GM12878 (cell line): ENCODE results near the gene EHD1. TPM values are rescaled to one million over a fixed set of nuclear protein-coding genes. Genes with fewer than 3 reads are reported as not detected.

Source experiments
- ATAC-seq: fragments of 200-7000 bp; cut with Tn5 transposase; 3 replicates; pipeline ENCODE4 v1.9.1; 2020; ENCODE audit warnings: mild to moderate bottlenecking, moderate library complexity
- BruUV-seq: library from RNA; stranded (reverse); fragments of 400-500 nt; replicated peaks from 2 replicates; lab custom pipeline; 2021; lab: Mats Ljungman, UMichigan
- CTCF ChIA-PET: fragments of 300-600 bp; sonication (Branson Sonifier 250); formaldehyde crosslinking; extraction: SDS; loops from one replicate; lab custom pipeline; 2021; ENCODE audit warnings: inconsistent platforms; lab: Yijun Ruan, JAX
- POLR2A ChIA-PET: fragments of 350-600 bp; formaldehyde crosslinking; extraction: SDS; loops from one replicate; lab custom pipeline; 2021; ENCODE audit warnings: inconsistent platforms; lab: Charles Lee
- RAD21 ChIA-PET: fragments of 300-600 bp; sonication (Branson Sonifier 250); formaldehyde crosslinking; loops from one replicate; lab custom pipeline; 2023; ENCODE audit warnings: antibody characterized with exemption; ENCODE audit not compliant: unreplicated experiment; lab: Charles Lee
- SMC1A ChIA-PET: fragments of 300-600 bp; sonication (Branson Sonifier 250); formaldehyde crosslinking; loops from one replicate; lab custom pipeline; 2023; ENCODE audit not compliant: unreplicated experiment, uncharacterized antibody; lab: Charles Lee
- DNase-seq: peaks from one replicate; pipeline ENCODE4 v3.0.0-alpha.2; 2011; ENCODE audit warnings: low read depth, low spot score
- FAIRE-seq: peaks from 3 replicates; lab custom pipeline; 2011; peaks lifted over from hg19 to GRCh38; lab: Jason Lieb, UNC
- H2AFZ ChIP-seq: 2 replicates; pipeline ENCODE4 v1.6.0; 2011; ENCODE audit warnings: low read depth, low read length, control low read depth; ENCODE audit not compliant: control insufficient read depth
- H3K27ac ChIP-seq: 2 replicates; pipeline ENCODE4 v1.5.1; 2011; ENCODE audit warnings: control low read depth; ENCODE audit not compliant: control insufficient read depth, insufficient read depth
- H3K27me3 ChIP-seq, 2 experiments: replicated peaks in 1 of 2; 2 replicates each; pipeline versions ENCODE4 v1.6.0 to v1.6.1; 2011; ENCODE audit warnings: low read length in 1 of 2; ENCODE audit not compliant: control insufficient read depth in 2 of 2, insufficient read depth in 2 of 2
- H3K36me3 ChIP-seq, 2 experiments: 2 replicates each; pipeline ENCODE4 v1.5.1; 2011; ENCODE audit warnings: low read length in 1 of 2; ENCODE audit not compliant: control insufficient read depth in 2 of 2, insufficient read depth in 2 of 2
- H3K4me1 ChIP-seq: 2 replicates; pipeline ENCODE4 v1.6.1; 2011; ENCODE audit warnings: mild to moderate bottlenecking, low read length, moderate library complexity, mixed read lengths; ENCODE audit not compliant: control insufficient read depth, insufficient read depth
- H3K4me2 ChIP-seq: 2 replicates; pipeline ENCODE4 v1.6.0; 2011; ENCODE audit warnings: control low read depth; ENCODE audit not compliant: control insufficient read depth, insufficient read depth
- H3K4me3 ChIP-seq: fragments of 200-600 bp; sonication (generic); 2 replicates; pipeline ENCODE4 v1.5.1; 2016
- H3K79me2 ChIP-seq: 2 replicates; pipeline ENCODE4 v1.6.0; 2011; ENCODE audit warnings: low read length; ENCODE audit not compliant: control insufficient read depth, insufficient read depth
- H3K9ac ChIP-seq: 2 replicates; pipeline ENCODE4 v1.8.0; 2011; ENCODE audit warnings: low read length, control low read depth, mixed read lengths; ENCODE audit not compliant: control insufficient read depth, insufficient read depth
- H3K9me3 ChIP-seq: replicated peaks from 3 replicates; pipeline ENCODE4 v1.5.1; 2011; ENCODE audit warnings: mild to moderate bottlenecking, low read length; ENCODE audit not compliant: control insufficient read depth, insufficient read depth
- H4K20me1 ChIP-seq: 2 replicates; pipeline ENCODE4 v1.6.0; 2011; ENCODE audit not compliant: control insufficient read depth, insufficient read depth
- BHLHE40 ChIP-seq, 2 experiments: fragments of 450-650 bp in 1 of 2; IDR thresholded peaks; 2 replicates each; pipeline ENCODE4 v1.6.1; 2011 to 2017; ENCODE audit warnings: low read depth in 2 of 2, borderline replicate concordance in 1 of 2, improper control_type of control experiment in 1 of 2, low read length in 1 of 2, mild to moderate bottlenecking in 1 of 2
- CHD2 ChIP-seq: IDR thresholded peaks from 2 replicates; pipeline ENCODE4 v1.6.1; 2011; ENCODE audit warnings: low read depth, low read length, improper control_type of control experiment, borderline replicate concordance
- GABPA ChIP-seq: IDR thresholded peaks from 2 replicates; pipeline ENCODE4 v1.6.1; 2014; ENCODE audit warnings: antibody characterized with exemption, low read depth, mild to moderate bottlenecking, inconsistent platforms
- KDM1A ChIP-seq: fragments of 200-600 bp; sonication (generic); IDR thresholded peaks from 2 replicates; pipeline ENCODE4 v1.6.1; 2016; ENCODE audit warnings: borderline replicate concordance
- MTA3 ChIP-seq: IDR thresholded peaks from 2 replicates; pipeline ENCODE4 v1.6.1; 2012; ENCODE audit warnings: low read length, inconsistent platforms, borderline replicate concordance
- NFIC ChIP-seq: IDR thresholded peaks from 2 replicates; pipeline ENCODE4 v1.6.1; 2012; ENCODE audit warnings: low read depth, mild to moderate bottlenecking, inconsistent platforms, low read length, moderate library complexity
- POU2F2 ChIP-seq: IDR thresholded peaks from 3 replicates; pipeline ENCODE4 v1.6.1; 2011; ENCODE audit warnings: low read depth, mild to moderate bottlenecking, low read length, borderline replicate concordance
- RB1 ChIP-seq: fragments of 450-650 bp; formaldehyde crosslinking; IDR thresholded peaks from 2 replicates; pipeline ENCODE4 v1.6.1; 2017; ENCODE audit warnings: mild to moderate bottlenecking, borderline replicate concordance
- RELB ChIP-seq: fragments of 450-650 bp; IDR thresholded peaks from 2 replicates; pipeline ENCODE4 v1.6.1; 2017; ENCODE audit warnings: low read depth, mild to moderate bottlenecking, moderate library complexity
- SP1 ChIP-seq: IDR thresholded peaks from one replicate; pipeline ENCODE4 v1.6.1; 2011; ENCODE audit warnings: low read depth, low read length
- STAT3 ChIP-seq: IDR thresholded peaks from 2 replicates; pipeline ENCODE4 v1.6.1; 2011; ENCODE audit warnings: low read depth, low read length, improper control_type of control experiment
- SUPT20H ChIP-seq: IDR thresholded peaks from 2 replicates; pipeline ENCODE4 v1.6.1; 2011; ENCODE audit warnings: low read depth, mild to moderate bottlenecking, low read length, moderate library complexity, borderline replicate concordance; ENCODE audit not compliant: control insufficient read depth
- WRNIP1 ChIP-seq: IDR thresholded peaks from 2 replicates; pipeline ENCODE4 v1.6.1; 2011; ENCODE audit warnings: low read depth, low read length, improper control_type of control experiment, borderline replicate concordance
- ZNF24 ChIP-seq: fragments of 450-650 bp; IDR thresholded peaks from 2 replicates; pipeline ENCODE4 v1.6.1; 2017; ENCODE audit warnings: antibody characterized with exemption, mild to moderate bottlenecking
- ZNF274 ChIP-seq: IDR thresholded peaks from one replicate; pipeline ENCODE4 v1.8.0; 2011; ENCODE audit not compliant: insufficient read length, insufficient read depth
- WGBS: methylation state at CpG from one replicate; pipeline ENCODE4 v1.1.6; 2016; ENCODE audit warnings: low lambda C conversion rate; ENCODE audit not compliant: insufficient replicate concordance, insufficient coverage; ENCODE audit errors: missing lambda C conversion rate; 5-methylcytosine and 5-hydroxymethylcytosine counted together
- in situ Hi-C: fragments of 300-500 bp; cut with MboI; formaldehyde crosslinking; loops from 9 replicates; pipeline ENCODE4 v1.14.3; 2018; ENCODE audit warnings: mixed read lengths
- intact Hi-C: fragments of 100-400 bp; cut with micrococcal nuclease; formaldehyde crosslinking; loops from one replicate; pipeline ENCODE4 v1.14.2; 2022; ENCODE audit not compliant: unreplicated experiment
- polyA plus RNA-seq, 11 experiments: library from polyadenylated mRNA; depleted of rRNA in 4 of 11; unstranded in 6 of 11; stranded (reverse) in 5 of 11; fragments of >200 nt; fragmentation: Nextera tagmentation in 4 of 11; fragmentation: Illumina TruSeq in 1 of 11; extraction: Ambion mirVana in 4 of 11; extraction: Trizol in 1 of 11; gene quantifications; 1 replicate in 1 of 11; 2 replicates in 10 of 11; pipeline versions ENCODE4 v1.2.1 to v1.2.3, GENCODE V29; 2011 to 2016; ENCODE audit warnings: inconsistent platforms in 2 of 11, missing spikeins in 2 of 11, low read depth in 1 of 11
- total RNA-seq, 4 experiments: library from RNA; depleted of rRNA in 3 of 4; stranded (reverse); fragments of >200 nt in 3 of 4; fragmentation: Illumina TruSeq in 1 of 4; extraction: Trizol in 1 of 4; gene quantifications; 2 replicates each; pipeline versions ENCODE4 v1.2.1 to v1.2.3, GENCODE V29; 2013 to 2021
- TF ChIP-seq, protein P1 (sequence below): fragments of 150-350 bp; IDR thresholded peaks from 2 replicates; pipeline ENCODE4 v1.6.1; 2014; ENCODE audit warnings: mild to moderate bottlenecking, low read depth, low read length
- TF ChIP-seq, protein P2 (sequence below): fragments of 450-650 bp; IDR thresholded peaks from 2 replicates; pipeline ENCODE4 v1.6.1; 2017; ENCODE audit warnings: antibody characterized with exemption, mild to moderate bottlenecking, moderate library complexity

The EHD1 gene
- total and polyA plus RNA-seq, 10 of the 15 experiments (the other 5 are each of a cell fraction or from before 2014, with no cell fraction given): 1.0 to 165 (median 66.5) TPM

DNA sequence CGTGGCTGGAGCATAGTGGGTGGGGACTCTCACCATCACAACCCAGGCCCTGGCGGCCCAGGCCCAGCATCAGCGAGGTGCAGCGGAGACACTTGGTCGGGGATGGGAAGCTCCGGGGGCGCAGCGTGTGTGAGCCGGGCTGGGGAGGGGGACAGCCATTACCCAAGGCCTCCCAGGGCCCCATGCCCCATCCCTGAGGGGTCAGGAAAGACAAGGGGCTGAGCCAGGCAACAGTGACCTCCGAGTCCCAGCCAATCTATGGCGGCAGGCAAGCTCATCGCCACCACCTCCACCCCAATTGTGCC, 45.3 kb downstream of the EHD1 start (continued):
- no peak for TF ChIP-seq SUPT20H
- no peak for TF ChIP-seq POU2F2
- TF ChIP-seq ZNF274: no peak
- no peak for TF ChIP-seq ZNF24
- TF ChIP-seq RB1: no peak
- TF ChIP-seq, protein P1, sequence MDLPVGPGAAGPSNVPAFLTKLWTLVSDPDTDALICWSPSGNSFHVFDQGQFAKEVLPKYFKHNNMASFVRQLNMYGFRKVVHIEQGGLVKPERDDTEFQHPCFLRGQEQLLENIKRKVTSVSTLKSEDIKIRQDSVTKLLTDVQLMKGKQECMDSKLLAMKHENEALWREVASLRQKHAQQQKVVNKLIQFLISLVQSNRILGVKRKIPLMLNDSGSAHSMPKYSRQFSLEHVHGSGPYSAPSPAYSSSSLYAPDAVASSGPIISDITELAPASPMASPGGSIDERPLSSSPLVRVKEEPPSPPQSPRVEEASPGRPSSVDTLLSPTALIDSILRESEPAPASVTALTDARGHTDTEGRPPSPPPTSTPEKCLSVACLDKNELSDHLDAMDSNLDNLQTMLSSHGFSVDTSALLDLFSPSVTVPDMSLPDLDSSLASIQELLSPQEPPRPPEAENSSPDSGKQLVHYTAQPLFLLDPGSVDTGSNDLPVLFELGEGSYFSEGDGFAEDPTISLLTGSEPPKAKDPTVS: no peak

DNA sequence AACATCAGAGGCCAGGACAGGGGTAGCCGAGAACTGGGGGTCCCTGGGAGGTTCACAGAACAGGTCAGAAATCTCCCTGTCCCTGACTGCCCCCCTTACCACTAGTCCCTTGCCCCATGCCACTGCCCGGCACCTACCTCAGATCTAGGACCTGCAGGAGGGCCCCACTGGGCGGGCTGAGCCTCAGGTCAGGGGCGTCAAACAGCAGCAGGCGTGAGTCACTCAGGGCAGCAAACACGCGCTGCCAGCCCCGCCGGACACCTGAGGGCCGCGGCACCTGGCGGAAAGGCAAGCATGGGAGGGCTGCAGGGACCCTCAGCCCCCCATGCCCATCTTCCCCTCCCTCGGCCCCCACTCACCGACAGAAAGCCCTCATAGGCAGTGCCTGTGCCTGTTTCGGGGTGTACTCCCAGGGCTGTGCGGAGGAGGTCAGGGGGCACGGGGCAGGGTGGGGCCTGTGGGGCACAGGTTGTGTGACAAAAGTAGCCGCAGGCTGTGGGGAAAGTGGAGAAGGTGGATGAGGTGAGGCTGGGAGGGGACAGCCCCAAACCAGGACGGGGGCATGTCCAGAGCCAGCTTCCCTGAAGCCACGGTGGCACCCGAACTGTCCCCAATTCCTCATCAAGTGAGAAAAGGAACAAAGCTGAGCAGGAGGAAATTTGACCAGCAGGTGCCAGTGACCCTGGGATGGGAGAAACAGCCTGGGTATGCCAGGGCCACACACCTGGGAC, 45.8 kb downstream of the EHD1 start:
- FAIRE-seq (no peak), ATAC-seq (no peak), DNase-seq (no peak)
- peaks cover 3% of the 10 kb centered on the region; the same call in 1 of the 2 replicates for H3K4me1 ChIP-seq
- no peak overlapping the region for H3K27ac ChIP-seq
- ChIA-PET SMC1A (no interaction called here), RAD21 (no interaction called here), CTCF (no interaction called here), POLR2A (no interaction called here)
- BruUV-seq: no TSS peak
- H2AFZ ChIP-seq: no peak overlapping the region
- H3K27me3 ChIP-seq: no peaks in the 10 kb centered on the region
- no peak overlapping the region for H3K4me3 ChIP-seq
- no peak overlapping the region for H3K4me2 ChIP-seq
- intact Hi-C loops: no loop called here
- no peaks in the 10 kb centered on the region for H3K36me3 ChIP-seq
- H3K9me3 ChIP-seq: no peaks in the 10 kb centered on the region
- H4K20me1 ChIP-seq: no peaks in the 10 kb centered on the region
- in situ Hi-C loops: no loop called here
- H3K9ac ChIP-seq: no peak overlapping the region
- WGBS: 52% methylated on average over 19 of the region's 21 CpGs
- no peaks in the 10 kb centered on the region for H3K79me2 ChIP-seq
- no peak for TF ChIP-seq BHLHE40 (IDR thresholded peaks at IDR 0.05; ENCODE audit: borderline replicate concordance in 1 of 2, low read depth in 2 of 2, low read length in 1 of 2)
- TF ChIP-seq MTA3: no peak
- TF ChIP-seq, protein P2, sequence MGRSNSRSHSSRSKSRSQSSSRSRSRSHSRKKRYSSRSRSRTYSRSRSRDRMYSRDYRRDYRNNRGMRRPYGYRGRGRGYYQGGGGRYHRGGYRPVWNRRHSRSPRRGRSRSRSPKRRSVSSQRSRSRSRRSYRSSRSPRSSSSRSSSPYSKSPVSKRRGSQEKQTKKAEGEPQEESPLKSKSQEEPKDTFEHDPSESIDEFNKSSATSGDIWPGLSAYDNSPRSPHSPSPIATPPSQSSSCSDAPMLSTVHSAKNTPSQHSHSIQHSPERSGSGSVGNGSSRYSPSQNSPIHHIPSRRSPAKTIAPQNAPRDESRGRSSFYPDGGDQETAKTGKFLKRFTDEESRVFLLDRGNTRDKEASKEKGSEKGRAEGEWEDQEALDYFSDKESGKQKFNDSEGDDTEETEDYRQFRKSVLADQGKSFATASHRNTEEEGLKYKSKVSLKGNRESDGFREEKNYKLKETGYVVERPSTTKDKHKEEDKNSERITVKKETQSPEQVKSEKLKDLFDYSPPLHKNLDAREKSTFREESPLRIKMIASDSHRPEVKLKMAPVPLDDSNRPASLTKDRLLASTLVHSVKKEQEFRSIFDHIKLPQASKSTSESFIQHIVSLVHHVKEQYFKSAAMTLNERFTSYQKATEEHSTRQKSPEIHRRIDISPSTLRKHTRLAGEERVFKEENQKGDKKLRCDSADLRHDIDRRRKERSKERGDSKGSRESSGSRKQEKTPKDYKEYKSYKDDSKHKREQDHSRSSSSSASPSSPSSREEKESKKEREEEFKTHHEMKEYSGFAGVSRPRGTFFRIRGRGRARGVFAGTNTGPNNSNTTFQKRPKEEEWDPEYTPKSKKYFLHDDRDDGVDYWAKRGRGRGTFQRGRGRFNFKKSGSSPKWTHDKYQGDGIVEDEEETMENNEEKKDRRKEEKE: no peak
- TF ChIP-seq GABPA: no peak
- TF ChIP-seq KDM1A: no peak
- no peak for TF ChIP-seq STAT3
- no peak for TF ChIP-seq CHD2
- no peak for TF ChIP-seq WRNIP1
- TF ChIP-seq RELB: no peak
- TF ChIP-seq SP1: no peak
- TF ChIP-seq NFIC: no peak
